Fibroblast of the conjunctiva (primary cell): Measurements from ENCODE around the gene ADO.

Experiments used
- DNase-seq: peaks from one replicate; pipeline ENCODE4 v3.0.0-alpha.2; 2010; ENCODE audit warnings: low read depth

ADO gene

GRCh38 chr10:62817766-62818425 lies 13.4 kb downstream of the ADO start:
- DNase-seq, result no peak

GRCh38 chr10:62818426-62819011 lies 14.0 kb downstream of the ADO start:
- no peak for DNase-seq

DNA sequence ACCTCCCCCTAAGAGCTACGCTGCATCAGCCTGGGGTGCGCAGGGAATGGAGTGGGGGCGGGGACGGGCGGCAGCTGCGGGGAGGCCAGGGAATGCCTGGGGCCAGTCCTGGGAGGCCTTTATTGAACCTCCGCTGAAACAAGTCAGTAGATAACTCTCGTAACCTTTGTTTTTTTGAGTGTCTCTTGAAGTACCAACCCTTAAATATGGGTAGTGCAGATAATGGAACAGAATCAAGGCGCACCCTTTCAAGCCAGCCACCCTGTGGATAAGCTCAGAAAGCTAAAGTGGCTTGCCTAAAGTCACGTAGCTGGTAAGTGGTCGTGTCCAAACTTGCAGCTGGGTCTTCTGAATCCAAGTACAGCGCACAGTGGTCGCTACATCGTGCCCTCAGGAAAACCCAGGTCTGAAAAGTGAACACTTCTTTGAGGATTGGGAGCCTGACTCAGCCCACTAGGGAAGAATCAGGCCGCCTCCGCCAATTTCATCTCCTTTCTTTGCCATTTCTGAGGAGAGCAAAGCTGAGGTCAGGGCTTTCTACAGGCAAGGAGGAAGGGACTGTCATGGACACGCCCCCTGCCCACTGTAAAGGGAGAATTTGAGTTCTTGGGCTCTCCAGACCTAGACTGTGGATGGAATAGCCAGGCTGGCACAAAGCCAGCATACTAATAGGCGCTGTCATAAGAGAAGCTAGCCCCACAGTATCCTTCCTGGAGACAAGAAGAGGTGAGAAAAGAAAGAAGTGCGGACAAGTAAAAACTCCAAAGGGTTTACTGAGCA lies 14.8 kb downstream of the ADO start:
- no peak for DNase-seq

DNA sequence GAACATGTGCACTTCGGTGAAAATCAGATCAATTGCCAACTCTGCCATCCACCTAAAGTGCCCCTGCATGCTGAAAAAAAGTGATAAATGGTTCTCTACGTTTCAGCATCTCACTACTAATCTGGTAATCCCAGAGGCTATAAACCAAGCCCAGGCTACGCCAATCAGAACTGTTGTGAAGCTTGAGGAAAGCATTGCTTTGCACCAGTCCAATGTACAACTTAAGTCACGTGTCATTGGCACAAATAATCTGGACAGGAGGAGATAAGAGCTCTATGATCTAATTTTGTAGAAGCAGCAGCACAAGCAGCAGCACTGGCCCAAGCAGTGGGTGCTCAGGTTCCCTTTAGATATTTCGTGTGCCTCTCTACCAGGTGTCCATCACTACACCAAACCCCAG lies 16.1 kb downstream of the ADO start:
- no peak for DNase-seq

DNA sequence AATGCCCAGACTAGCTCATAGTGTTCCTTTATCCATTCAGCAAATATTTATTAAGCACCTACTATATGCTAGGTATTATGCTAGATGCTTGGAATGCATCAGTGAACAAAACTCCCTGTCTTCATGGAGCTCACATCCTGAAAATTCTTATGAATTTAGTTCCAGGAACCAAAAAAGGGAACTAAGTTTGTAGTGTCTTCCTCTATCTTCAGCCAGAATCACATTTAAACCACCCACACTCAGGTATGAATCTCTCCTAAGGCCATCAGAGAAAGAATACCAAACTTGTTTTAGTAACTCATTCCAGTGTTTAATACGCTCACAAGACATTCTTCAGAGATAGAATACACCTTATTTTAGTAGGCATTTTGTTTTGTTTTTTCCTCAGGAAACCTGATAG lies 21.8 kb downstream of the ADO start:
- no peak for DNase-seq

DNA sequence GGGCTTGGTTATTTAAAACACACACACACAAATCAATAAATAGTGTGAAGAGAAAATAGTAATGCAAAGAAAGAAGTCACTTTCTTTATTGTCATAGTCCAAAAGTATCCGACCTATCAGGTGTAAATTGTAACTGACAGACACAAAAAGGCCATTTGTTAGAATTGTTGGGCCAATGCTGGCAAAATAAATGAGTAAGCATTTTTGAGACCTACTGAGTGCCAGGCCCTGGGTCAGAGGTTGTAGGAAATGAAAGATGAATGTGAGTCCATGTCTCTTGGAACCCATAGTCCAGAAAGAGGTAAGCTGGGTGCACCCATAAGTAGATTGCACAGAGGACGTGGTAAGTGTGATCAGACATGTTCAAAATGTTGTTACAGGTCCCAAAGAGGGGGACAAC lies 25.1 kb downstream of the ADO start:
- DNase-seq, result no peak

DNA sequence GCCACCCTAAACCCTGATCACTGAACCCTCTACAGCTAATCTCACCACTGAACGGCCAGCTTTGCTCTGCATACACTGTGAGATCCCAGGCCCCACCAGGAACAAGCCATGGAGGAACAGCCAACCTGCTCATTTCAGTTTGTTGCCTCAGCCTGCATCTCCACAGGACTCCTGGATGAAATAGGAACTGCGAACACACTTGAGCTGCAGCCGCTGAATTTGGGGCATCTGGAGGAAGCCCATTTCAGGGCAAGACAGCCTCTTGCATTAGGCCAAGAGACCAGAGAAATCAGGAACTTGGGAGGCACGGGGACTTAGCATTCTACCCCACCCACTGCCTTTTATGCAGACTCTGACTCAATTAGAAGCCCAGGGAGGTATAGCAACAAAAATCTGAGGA lies 26.2 kb downstream of the ADO start:
- no peak for DNase-seq

DNA sequence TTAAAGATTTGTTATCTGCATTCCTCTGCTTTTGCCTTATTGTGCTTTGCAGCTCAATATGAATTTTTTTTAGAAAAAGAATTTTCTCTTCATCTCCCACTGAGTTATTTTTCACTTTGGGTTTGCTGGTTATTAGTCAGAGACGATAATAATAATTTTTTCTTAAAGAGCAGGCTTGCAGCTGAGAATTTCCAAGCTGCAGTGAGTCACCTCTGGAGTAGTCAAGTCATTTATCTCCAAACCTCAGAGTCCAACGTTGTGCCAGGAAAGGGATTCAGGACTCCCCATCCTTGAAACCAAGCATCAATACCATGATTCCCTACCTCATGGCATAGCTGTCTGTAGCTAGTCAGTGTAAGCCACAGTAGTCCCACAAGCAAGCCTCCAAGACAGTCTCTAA lies 26.8 kb downstream of the ADO start:
- DNase-seq, result no peak

- DNase-seq, result no peak
These were observed 35.1 kb downstream of the ADO start for GRCh38 chr10:62839590-62839989.

GRCh38 chr10:62842983-62843382 lies 38.5 kb downstream of the ADO start:
- no peak for DNase-seq

- no peak for DNase-seq
These were observed 39.1 kb downstream of the ADO start for GRCh38 chr10:62843600-62843999.

DNA sequence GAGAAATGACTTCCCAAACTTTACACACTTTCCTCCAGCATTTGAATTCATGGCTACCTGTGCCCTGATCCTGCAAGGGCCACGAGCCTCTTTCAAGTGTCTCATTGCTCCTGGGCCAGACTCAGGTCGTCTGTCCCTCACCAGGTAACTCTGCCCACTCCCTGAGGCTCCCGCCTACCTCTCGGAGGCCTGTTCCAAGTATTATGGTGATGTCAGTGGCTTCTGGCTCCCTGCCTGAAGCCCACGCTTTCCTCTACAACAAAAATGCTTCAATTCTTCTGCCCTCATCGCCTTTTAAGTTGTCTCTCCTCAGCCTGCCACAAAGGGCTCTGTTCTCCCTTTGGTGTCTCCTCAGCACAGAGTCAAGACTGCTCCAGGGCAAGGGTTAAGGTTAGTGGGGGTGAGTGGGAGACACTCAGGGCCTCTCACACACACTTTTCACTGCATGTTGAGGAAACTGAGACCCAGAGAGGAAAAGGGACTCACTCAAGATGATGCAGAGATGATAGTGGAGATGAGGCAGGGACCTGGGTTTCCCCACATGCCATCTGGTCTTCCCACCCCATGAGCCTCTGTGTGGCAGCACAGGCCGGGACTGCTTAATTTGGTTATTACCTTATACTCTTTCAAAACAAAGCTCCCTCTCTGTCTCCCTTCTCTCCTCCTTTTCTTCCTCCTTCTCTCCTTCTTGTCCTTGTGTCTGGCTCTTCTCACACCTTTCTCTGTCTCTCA lies 39.9 kb downstream of the ADO start:
- no peak for DNase-seq

GRCh38 chr10:62847433-62847832 lies 42.9 kb downstream of the ADO start:
- no peak for DNase-seq

DNA sequence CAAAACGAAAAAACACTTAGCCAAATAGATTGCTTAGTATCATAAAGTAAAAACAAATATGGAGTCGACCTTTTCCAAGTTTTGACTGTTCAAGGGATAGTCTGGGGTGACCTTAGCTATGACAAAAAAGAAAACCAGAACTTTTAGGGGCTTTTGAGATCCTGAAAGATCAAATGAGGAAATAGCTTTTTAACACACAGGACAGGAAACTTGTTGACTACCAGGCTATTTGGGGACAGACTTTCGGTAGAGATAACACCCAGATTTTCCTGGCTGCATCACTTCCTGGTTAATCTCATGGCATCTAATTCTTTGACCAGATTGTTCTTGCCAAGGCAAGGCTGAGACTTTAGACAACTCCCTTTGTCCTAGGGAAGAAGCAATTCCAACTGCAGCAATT lies 46.1 kb downstream of the ADO start:
- no peak for DNase-seq

GRCh38 chr10:62851442-62851841 lies 46.9 kb downstream of the ADO start:
- no peak for DNase-seq

- DNase-seq, result no peak
These were observed 48.6 kb downstream of the ADO start for GRCh38 chr10:62852961-62853702.

- no peak for DNase-seq
These were observed 49.2 kb downstream of the ADO start for GRCh38 chr10:62853710-62854109.

GRCh38 chr10:62856021-62856420 lies 51.5 kb downstream of the ADO start:
- no peak for DNase-seq
